A673 (cell line): ENCODE measurements around the gene RNU2-63P.

ENCODE experiments used
- EZH2 ChIP-seq: fragments of 200-600 bp; sonication (generic); IDR thresholded peaks from 2 replicates; pipeline ENCODE4 v1.6.1; 2017; ENCODE audit warnings: borderline replicate concordance, low read depth, mild to moderate bottlenecking, mixed read lengths, antibody characterized with exemption, low read length; ENCODE audit not compliant: poor library complexity, severe bottlenecking
- TF ChIP-seq, protein P1 (sequence below): fragments of 300-800, 200-600 bp; sonication (generic); conservative IDR thresholded peaks from 2 replicates; pipeline ENCODE4 v1.5.1; 2017; ENCODE audit warnings: low read depth, mild to moderate bottlenecking, antibody characterized with exemption, low read length, moderate library complexity, mixed read lengths

DNA sequence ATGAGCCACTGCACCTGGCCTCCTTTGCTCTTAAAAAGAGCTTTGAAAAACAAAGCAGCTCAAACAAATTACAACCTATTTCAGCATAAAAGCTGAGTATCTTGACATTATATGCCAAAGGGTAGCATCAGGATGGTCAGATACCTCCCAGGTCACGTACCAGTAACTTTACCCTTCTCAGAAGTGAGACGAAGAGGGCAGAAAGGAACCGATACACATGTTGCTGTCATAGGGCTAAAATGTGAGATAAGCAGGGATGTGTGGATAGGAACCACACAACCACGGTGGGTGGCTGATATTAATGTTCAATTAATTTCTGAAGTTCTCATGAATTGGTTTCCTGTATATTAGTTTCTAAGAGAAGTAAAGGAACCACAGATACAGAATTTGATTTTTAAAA lies 12.6 kb upstream of the RNU2-63P start:
- TF ChIP-seq, protein P1, sequence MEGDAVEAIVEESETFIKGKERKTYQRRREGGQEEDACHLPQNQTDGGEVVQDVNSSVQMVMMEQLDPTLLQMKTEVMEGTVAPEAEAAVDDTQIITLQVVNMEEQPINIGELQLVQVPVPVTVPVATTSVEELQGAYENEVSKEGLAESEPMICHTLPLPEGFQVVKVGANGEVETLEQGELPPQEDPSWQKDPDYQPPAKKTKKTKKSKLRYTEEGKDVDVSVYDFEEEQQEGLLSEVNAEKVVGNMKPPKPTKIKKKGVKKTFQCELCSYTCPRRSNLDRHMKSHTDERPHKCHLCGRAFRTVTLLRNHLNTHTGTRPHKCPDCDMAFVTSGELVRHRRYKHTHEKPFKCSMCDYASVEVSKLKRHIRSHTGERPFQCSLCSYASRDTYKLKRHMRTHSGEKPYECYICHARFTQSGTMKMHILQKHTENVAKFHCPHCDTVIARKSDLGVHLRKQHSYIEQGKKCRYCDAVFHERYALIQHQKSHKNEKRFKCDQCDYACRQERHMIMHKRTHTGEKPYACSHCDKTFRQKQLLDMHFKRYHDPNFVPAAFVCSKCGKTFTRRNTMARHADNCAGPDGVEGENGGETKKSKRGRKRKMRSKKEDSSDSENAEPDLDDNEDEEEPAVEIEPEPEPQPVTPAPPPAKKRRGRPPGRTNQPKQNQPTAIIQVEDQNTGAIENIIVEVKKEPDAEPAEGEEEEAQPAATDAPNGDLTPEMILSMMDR = no peak
- TF ChIP-seq EZH2 = no peak
